Liver (tissue), 3 donors: ENCODE data around the gene SRSF3.

Experiments used
- EGR1 ChIP-seq, 2 donors: IDR thresholded peaks; 2 replicates each; pipeline ENCODE4 v1.6.1; 2016 to 2018; ENCODE audit warnings: antibody characterized with exemption in 2 of 2, low read depth in 2 of 2
- GABPA ChIP-seq, 2 donors: IDR thresholded peaks in 1 of 2; conservative IDR thresholded peaks in 1 of 2; 2 replicates each; pipeline ENCODE4 v1.6.1; 2016; ENCODE audit warnings: antibody characterized with exemption in 2 of 2, mild to moderate bottlenecking in 1 of 2, moderate library complexity in 1 of 2
- JUND ChIP-seq, 2 donors: IDR thresholded peaks; 2 replicates each; pipeline ENCODE4 v1.6.1; 2016; ENCODE audit warnings: antibody characterized with exemption in 2 of 2
- NR2F2 ChIP-seq: IDR thresholded peaks from 2 replicates; pipeline ENCODE4 v1.6.1; 2016; ENCODE audit warnings: antibody characterized with exemption
- RAD21 ChIP-seq, 2 donors: IDR thresholded peaks; 2 replicates each; pipeline ENCODE4 v1.6.1; 2016; ENCODE audit warnings: antibody characterized with exemption in 2 of 2, mild to moderate bottlenecking in 2 of 2
- SP1 ChIP-seq: IDR thresholded peaks from 2 replicates; pipeline ENCODE4 v1.6.1; 2018; ENCODE audit warnings: antibody characterized with exemption, mild to moderate bottlenecking
- TAF1 ChIP-seq: conservative IDR thresholded peaks from 2 replicates; pipeline ENCODE4 v1.6.1; 2016; ENCODE audit warnings: antibody characterized with exemption, mild to moderate bottlenecking
- TF ChIP-seq, protein P1 (sequence below): fragments of 150-350 bp; IDR thresholded peaks from 2 replicates; pipeline ENCODE4 v1.5.1; 2017; ENCODE audit warnings: improper control_type of control experiment, low read depth, low read length; ENCODE audit not compliant: missing input control
- TF ChIP-seq, protein P2 (sequence below): IDR thresholded peaks from 2 replicates; pipeline ENCODE4 v1.6.1; 2016; ENCODE audit warnings: antibody characterized with exemption, mild to moderate bottlenecking
- TF ChIP-seq, protein P3 (sequence below): IDR thresholded peaks from 2 replicates; pipeline ENCODE4 v1.6.1; 2016; ENCODE audit warnings: antibody characterized with exemption
- donor health status: healthy.
- donor health status: healthy.

DNA sequence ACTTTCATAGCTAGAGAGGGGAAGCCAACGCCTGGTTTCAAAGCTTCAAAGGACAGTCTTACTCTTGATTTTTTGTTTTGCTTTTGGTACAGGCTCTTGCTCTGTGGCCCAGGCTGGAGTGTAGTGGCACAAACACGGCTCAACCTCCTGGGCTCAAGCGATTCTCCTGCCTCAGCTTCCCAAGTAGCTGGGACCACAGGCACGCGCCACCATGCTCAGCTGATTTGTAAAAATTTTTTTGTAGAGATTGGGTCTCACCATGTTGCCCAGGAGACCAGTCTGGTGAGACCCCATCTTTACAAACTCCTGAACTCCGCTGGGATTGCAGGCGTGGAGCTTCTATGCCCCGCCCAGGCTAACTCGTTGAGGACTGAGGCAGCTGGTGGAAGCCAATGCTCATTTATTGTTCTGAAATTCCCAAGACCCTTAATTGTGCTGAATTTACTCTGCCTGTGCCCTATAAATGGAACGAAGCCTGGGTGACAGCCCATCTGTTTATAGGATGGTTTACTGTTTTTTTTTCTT, 18.0 kb downstream of the SRSF3 start:
- TF ChIP-seq, protein P1, sequence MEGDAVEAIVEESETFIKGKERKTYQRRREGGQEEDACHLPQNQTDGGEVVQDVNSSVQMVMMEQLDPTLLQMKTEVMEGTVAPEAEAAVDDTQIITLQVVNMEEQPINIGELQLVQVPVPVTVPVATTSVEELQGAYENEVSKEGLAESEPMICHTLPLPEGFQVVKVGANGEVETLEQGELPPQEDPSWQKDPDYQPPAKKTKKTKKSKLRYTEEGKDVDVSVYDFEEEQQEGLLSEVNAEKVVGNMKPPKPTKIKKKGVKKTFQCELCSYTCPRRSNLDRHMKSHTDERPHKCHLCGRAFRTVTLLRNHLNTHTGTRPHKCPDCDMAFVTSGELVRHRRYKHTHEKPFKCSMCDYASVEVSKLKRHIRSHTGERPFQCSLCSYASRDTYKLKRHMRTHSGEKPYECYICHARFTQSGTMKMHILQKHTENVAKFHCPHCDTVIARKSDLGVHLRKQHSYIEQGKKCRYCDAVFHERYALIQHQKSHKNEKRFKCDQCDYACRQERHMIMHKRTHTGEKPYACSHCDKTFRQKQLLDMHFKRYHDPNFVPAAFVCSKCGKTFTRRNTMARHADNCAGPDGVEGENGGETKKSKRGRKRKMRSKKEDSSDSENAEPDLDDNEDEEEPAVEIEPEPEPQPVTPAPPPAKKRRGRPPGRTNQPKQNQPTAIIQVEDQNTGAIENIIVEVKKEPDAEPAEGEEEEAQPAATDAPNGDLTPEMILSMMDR = no peak
- TF ChIP-seq, protein P2, sequence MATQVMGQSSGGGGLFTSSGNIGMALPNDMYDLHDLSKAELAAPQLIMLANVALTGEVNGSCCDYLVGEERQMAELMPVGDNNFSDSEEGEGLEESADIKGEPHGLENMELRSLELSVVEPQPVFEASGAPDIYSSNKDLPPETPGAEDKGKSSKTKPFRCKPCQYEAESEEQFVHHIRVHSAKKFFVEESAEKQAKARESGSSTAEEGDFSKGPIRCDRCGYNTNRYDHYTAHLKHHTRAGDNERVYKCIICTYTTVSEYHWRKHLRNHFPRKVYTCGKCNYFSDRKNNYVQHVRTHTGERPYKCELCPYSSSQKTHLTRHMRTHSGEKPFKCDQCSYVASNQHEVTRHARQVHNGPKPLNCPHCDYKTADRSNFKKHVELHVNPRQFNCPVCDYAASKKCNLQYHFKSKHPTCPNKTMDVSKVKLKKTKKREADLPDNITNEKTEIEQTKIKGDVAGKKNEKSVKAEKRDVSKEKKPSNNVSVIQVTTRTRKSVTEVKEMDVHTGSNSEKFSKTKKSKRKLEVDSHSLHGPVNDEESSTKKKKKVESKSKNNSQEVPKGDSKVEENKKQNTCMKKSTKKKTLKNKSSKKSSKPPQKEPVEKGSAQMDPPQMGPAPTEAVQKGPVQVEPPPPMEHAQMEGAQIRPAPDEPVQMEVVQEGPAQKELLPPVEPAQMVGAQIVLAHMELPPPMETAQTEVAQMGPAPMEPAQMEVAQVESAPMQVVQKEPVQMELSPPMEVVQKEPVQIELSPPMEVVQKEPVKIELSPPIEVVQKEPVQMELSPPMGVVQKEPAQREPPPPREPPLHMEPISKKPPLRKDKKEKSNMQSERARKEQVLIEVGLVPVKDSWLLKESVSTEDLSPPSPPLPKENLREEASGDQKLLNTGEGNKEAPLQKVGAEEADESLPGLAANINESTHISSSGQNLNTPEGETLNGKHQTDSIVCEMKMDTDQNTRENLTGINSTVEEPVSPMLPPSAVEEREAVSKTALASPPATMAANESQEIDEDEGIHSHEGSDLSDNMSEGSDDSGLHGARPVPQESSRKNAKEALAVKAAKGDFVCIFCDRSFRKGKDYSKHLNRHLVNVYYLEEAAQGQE = no peak
- TF ChIP-seq GABPA (IDR thresholded peaks at IDR 0.05 in 1 of 2, conservative IDR thresholded peaks at IDR 0.05 in 1 of 2) (no peak), EGR1 (IDR thresholded peaks at IDR 0.05; ENCODE audit: low read depth in 2 of 2) (no peak), TAF1 (no peak), JUND (IDR thresholded peaks at IDR 0.05) (no peak), SP1 (no peak), RAD21 (IDR thresholded peaks at IDR 0.05) (no peak), NR2F2 (no peak)
- TF ChIP-seq, protein P3, sequence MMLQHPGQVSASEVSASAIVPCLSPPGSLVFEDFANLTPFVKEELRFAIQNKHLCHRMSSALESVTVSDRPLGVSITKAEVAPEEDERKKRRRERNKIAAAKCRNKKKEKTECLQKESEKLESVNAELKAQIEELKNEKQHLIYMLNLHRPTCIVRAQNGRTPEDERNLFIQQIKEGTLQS = no peak
